ENCODE measurements around the gene TMEM132A. TPM values are rescaled to one million over a fixed set of nuclear protein-coding genes. Genes with fewer than 3 reads are reported as not detected.
A peak's percentile ranks its signal among the peaks of the same experiment; 100 is the strongest.

Gene TMEM132A
- total and polyA plus RNA-seq, 9 of the 15 experiments (the other 6 are each of a cell fraction or from before 2014, with no cell fraction given), result 0.04 to 1.1 (median 0.18) TPM; not detected in 4

GRCh38 chr11:60906132-60906972, 17.9 kb upstream of the TMEM132A start, which contains the start of gene PRPF19 (continued):
- TF ChIP-seq ARID3B (CRISPR knock-in tag; IDR thresholded peaks at IDR 0.05; ENCODE audit: borderline replicate concordance) (no peak), ZNF318 (IDR thresholded peaks at IDR 0.05; ENCODE audit: borderline replicate concordance in 1 of 2, low read depth in 1 of 2) (no peak), MYNN (IDR thresholded peaks at IDR 0.05) (no peak), MYNN (CRISPR knock-in tag; IDR thresholded peaks at IDR 0.05) (no peak), ZKSCAN8 (CRISPR knock-in tag; IDR thresholded peaks at IDR 0.05) (no peak), ETV1 (tag; conservative IDR thresholded peaks at IDR 0.05; ENCODE audit: low read depth) (peak; percentile 57), KAT7 (CRISPR knock-in tag; IDR thresholded peaks at IDR 0.05; ENCODE audit: borderline replicate concordance) (no peak), ZNF551 (CRISPR knock-in tag; IDR thresholded peaks at IDR 0.05) (no peak), BRD4 (IDR thresholded peaks at IDR 0.05) (peak; percentile 70; the same call in 1 of the 2 replicates), PPARD (CRISPR knock-in tag; IDR thresholded peaks at IDR 0.05) (no peak), NR1H2 (CRISPR knock-in tag; IDR thresholded peaks at IDR 0.05) (0 out of 2 replicates have a peak, but pooled peaks have one; percentile 37), MITF (IDR thresholded peaks at IDR 0.05) (no peak), IFI16 (CRISPR knock-in tag; IDR thresholded peaks at IDR 0.05) (no peak), TGIF2 (CRISPR knock-in tag; IDR thresholded peaks at IDR 0.05) (peak; percentile 93; the same call in 1 of the 2 replicates), NFIX (CRISPR knock-in tag; IDR thresholded peaks at IDR 0.05; ENCODE audit: low read depth) (no peak)
